RWPE1 (cell line): Measurements from ENCODE around the gene OBSL1.

ENCODE experiments used
- CTCF ChIA-PET: fragments of 350-600 bp; sonication (Branson Sonifier 250); formaldehyde crosslinking; extraction: SDS; loops from one replicate; lab custom pipeline; 2021; lab: Yijun Ruan, JAX
- POLR2A ChIA-PET: fragments of 400-600 bp; formaldehyde crosslinking; extraction: SDS; loops from one replicate; lab custom pipeline; 2020; ENCODE audit warnings: antibody characterized with exemption; ENCODE audit not compliant: low non-redundant PET; lab: Yijun Ruan, JAX
- DNase-seq: peaks from one replicate; pipeline ENCODE4 v3.0.0; 2012; ENCODE audit warnings: low spot score
- H3K27ac ChIP-seq: fragments of 450-650 bp; 2 replicates; pipeline ENCODE4 v1.5.1; 2017
- TF ChIP-seq, protein P1 (sequence below): fragments of 450-650 bp; conservative IDR thresholded peaks from 2 replicates; pipeline ENCODE4 v1.5.1; 2017; ENCODE audit warnings: low read depth, mild to moderate bottlenecking

OBSL1 gene

DNA sequence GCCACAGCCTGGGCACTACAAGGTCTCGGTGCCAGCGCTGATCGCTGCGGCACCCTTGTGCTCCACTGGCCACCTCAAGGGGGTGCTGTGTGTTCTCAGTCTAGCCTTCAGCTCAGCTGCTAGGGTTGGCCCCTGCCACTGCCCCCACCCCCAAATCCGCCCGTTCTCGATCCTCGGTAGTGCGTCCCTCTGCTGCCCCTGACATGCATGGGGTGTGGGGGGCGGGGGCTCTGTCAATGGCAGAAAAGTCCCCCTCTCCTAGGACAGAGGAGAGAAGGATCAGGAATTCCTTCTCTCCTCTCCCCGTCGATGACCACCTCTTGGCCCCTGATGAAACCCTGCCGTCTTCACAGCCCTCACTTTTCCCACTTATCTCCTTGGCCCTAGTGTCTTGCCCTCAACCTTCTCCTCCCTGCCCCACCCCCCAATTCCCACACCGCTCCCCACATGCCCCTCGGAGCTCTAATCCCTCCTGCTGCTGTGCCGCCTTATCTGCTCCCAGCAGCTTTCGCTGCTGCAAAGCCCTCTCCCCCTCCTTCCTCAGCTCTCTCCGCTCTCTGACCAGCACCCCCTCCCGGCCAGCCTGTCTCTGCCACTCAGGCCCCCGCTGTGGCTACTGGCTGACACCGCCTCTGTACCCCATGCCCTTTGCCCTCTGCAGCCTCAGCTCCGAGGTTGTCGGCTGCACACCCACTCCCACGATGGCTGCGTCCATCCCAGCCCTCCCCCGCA is 61.4 kb downstream of the OBSL1 start:
- TF ChIP-seq, protein P1, sequence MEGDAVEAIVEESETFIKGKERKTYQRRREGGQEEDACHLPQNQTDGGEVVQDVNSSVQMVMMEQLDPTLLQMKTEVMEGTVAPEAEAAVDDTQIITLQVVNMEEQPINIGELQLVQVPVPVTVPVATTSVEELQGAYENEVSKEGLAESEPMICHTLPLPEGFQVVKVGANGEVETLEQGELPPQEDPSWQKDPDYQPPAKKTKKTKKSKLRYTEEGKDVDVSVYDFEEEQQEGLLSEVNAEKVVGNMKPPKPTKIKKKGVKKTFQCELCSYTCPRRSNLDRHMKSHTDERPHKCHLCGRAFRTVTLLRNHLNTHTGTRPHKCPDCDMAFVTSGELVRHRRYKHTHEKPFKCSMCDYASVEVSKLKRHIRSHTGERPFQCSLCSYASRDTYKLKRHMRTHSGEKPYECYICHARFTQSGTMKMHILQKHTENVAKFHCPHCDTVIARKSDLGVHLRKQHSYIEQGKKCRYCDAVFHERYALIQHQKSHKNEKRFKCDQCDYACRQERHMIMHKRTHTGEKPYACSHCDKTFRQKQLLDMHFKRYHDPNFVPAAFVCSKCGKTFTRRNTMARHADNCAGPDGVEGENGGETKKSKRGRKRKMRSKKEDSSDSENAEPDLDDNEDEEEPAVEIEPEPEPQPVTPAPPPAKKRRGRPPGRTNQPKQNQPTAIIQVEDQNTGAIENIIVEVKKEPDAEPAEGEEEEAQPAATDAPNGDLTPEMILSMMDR, result peak; percentile 68
- ChIA-PET POLR2A (interaction anchor here (1.0 kb wide), 1 partner anchor 11 kb away, joined by 3 read pairs; the partner anchor contains the start of gene GMPPA), CTCF (interaction anchor here (0.6 to 3.6 kb wide), 13 partner anchors 10 to 613 kb away, joined by 3 to 26 read pairs (median 4); partner anchors contain the start of gene GMPPA)
- H3K27ac ChIP-seq, result no peak overlapping the region
- peak; percentile 37 for DNase-seq

DNA sequence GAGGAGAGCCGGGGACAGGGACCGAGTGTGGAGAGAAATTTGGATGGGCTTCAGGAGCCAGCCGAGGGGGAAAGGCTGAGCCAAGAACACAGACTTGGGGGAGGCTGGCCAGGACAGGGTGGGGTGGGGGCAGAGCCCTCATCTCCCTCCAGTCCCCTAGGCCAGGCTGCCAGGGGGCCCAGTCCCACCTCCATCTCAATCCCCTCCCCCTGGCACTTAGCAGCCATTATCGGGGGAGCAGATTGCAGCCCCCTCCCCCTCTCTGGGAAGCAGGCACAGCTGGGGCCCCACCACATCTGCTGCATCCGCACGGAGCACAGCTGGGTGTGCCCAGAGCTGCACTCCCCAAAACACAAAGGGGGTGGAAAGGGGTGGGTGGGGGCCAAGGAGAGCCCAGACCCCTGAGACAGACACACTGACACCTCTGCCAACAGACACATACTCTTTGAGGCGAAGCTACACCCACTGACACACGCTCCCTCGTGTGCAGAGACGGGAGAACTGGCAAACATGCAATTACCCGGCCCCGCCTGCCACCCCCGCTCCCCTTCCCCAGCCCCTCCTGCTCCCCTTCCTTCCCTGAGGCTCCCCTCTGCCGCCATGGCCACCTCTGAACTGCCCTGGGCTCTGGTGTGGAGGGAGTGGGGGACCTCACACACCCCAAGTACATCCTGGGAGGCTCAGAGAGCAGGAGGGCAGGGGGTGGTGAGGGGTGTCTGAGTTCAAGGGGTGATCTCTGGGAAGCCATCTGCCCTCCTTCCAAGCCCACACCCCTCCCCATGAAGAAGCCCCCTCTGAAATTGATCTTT is 62.2 kb downstream of the OBSL1 start:
- no peak overlapping the region for H3K27ac ChIP-seq
- TF ChIP-seq, protein P1, result no peak
- ChIA-PET POLR2A (interaction anchor here (0.5 to 1.0 kb wide), 2 partner anchors 10 to 14 kb away, joined by 3 read pairs; partner anchors contain the start of gene GMPPA), CTCF (interaction anchor here (0.6 to 3.6 kb wide), 11 partner anchors 9 to 612 kb away, joined by 3 to 26 read pairs (median 4); partner anchors contain the start of gene GMPPA)
- no peak for DNase-seq

DNA sequence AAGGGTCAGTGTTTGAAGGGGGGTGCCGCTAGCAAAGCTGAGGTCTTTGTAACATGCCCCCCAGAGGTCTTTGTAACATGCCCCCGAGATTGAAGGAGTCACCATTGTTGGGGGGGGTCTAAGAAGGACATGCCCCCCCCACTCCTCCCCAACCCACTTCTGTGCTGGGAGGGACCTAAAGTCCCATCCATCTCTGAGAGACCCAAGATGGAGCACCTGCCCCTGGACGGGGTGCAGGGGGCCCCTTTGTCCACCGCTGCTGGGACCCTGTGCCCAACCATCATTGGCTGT is 63.0 kb downstream of the OBSL1 start:
- ChIA-PET CTCF (interaction anchor here (1.0 to 3.6 kb wide), 4 partner anchors 8 to 68 kb away, joined by 3 to 26 read pairs (median 11); partner anchors contain the start of gene GMPPA), POLR2A (interaction anchor here (1.1 kb wide), 1 partner anchor 10 kb away, joined by 4 read pairs; the partner anchor contains the start of gene GMPPA)
- no peak overlapping the region for H3K27ac ChIP-seq
- TF ChIP-seq, protein P1, result no peak
- DNase-seq, result no peak

DNA sequence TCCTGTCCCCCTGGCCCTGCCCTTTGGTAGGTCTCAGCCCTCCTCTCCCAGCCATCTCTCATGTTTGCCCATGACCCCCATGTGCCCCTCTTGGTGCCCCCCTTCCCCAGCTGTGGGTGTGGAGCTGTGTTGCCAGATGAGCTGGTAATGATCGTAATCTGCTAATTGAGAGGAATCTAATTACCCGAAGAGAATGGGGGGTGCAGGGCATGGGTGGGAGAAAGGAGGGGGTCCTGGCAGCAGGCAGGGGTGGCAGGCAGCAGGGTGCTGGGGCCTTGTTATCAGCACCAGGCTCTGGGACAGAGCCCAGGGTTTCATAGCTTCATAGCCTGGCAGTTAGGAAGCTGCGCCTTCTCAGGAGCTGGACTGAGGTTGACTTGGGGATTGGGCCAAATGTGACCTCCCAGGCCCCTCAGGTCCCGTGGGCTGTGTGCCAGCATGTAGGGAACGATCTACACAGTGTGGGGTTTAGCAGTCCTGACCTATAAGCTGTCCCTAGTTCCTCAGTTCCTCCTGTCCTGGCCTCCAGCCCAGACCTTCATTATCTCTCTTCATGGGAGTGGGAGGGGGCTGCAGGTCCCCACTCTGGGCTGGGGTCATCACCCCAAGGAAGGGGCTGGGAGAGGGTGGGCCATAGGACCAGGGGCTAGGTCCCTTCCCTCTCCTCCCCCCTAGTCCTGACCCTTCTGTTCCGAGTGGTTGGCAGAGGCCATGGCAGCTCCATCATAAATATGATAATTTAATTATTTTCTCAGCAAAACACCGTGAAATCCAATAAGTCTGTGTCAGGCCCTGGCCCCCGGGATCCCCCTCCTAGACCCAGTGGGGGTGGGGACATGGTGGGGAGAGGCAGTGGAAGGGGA is 63.5 kb downstream of the OBSL1 start:
- DNase-seq, result no peak
- CTCF ChIA-PET, result interaction anchor here (0.5 to 3.6 kb wide), 6 partner anchors 8 to 1217 kb away, joined by 3 to 26 read pairs (median 6); partner anchors contain the start of gene GMPPA
- POLR2A ChIA-PET, result interaction anchor here (0.6 to 1.1 kb wide), 2 partner anchors 9 to 73 kb away, joined by 3 to 4 read pairs; partner anchors contain the start of genes GMPPA and SPEG
- TF ChIP-seq, protein P1, result no peak
- H3K27ac ChIP-seq, result no peak overlapping the region

DNA sequence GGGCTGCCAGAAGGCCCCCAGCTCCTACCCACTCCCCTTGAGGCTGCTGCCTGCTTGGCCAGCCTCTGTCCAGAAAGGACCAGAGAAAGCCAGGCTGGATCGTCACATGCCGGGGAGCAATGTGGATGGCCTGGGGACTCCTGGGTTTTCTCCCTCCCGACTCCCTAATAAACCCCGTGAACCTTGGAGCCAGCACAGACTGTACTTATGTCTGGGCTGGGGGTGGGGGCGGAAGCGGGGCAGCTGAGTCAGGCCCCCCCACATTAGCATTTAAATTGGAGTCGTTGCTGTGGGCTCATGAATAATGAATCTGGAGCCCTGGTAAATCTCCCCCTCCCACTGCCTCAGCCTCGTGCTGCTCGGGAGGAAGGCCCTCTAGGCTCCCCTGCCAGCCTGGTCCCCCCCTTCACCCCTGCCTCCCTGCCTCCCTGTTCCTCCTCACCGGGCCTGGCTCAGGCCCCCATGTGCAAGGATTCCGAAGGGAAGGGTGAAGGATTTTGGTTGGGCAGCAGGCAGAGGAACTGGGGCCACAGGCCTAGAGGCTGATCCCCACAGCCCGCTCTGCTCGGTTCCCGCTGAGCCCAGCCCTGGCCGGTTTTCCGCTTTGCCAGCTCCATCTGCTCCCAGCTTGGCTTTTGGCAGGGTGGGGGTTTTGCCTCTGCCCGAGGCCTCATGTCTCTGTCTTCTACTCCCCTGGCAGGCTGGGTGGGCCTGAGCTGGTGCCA is 64.4 kb downstream of the OBSL1 start:
- peak overlapping the region; percentile 25; the same call in 1 of the 2 replicates for H3K27ac ChIP-seq
- no peak for DNase-seq
- TF ChIP-seq, protein P1, result no peak
- ChIA-PET POLR2A (interaction anchor here (1.1 kb wide), 1 partner anchor 8 kb away, joined by 4 read pairs; the partner anchor contains the start of gene GMPPA), CTCF (interaction anchor here (0.9 to 3.6 kb wide), 2 partner anchors 22 to 47 kb away, joined by 4 to 26 read pairs; no protein-coding TSS in a partner anchor)
